SH-SY5Y (cell line): Measurements from ENCODE around the gene KPNA2.

ENCODE experiments used
- GATA2 ChIP-seq: IDR thresholded peaks from 2 replicates; pipeline ENCODE4 v1.6.1; 2011; ENCODE audit warnings: mild to moderate bottlenecking, low read depth, low read length
- GATA3 ChIP-seq: IDR thresholded peaks from 2 replicates; pipeline ENCODE4 v1.6.1; 2011; ENCODE audit warnings: low read depth, mild to moderate bottlenecking, low read length, moderate library complexity

Gene KPNA2

DNA sequence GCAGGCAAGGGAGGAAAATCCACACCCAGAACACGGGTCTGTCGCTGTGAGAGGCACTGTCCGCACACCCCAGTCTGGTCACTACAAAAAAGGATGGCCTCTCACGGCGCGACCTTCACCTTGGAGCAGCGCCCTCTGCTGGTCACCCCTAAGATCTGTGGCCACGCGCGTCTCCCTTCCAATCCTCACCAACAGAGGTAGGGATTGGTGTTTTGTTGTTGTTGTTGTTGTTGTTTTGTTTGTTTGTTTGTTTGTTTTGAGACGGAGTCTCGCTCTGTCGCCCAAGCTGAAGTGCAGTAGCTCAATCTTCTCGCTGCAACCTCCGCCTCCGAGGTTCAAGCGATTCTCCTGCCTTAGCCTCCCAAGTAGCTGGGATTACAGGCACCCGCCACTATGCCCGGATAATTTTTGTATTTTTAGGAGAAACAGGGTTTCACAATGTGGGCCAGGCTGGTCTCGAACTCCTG, 24.3 kb upstream of the KPNA2 start:
- TF ChIP-seq GATA3, result no peak

DNA sequence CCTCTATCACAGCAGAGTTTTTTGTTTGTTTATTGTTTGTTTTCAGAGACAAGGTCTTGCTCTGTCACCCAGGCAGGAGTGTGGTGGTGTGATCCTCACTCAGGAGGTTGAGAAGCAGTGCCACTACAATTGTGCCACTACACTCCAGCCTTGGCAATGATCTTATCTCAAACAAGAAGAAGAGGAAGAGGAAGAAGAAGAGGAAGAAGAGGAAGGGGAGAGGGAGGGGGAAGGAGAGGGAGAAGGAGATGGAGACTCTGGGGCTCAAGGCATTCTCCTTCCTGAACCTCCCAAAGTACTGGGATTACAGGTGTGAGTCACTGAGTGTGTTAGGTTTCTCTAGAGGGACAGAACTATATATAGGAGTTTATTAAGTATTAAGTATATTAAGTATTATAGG, 22.1 kb upstream of the KPNA2 start:
- TF ChIP-seq GATA2 (no peak), GATA3 (no peak)

GRCh38 chr17:68015081-68015723, 20.3 kb upstream of the KPNA2 start:
- no peak for TF ChIP-seq GATA3
- no peak for TF ChIP-seq GATA2

DNA sequence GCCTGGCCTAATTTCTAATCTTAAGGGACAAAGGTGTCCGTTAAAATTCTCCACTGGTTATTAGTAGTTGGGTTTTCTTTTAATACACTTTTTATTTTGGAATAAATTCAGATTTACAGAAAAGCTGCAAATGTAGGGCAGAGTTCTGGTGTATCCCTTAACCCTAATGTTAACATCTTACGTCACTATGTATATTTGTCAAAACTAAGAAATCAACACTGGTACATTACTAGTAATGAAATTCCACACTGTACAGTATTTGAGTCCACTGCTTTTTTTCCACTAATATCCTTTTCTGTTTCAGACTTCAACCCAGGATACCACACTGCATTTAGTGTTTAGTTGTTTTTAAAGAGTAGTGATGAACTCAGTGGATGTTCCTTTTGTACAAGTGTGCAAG, 18.7 kb upstream of the KPNA2 start:
- no peak for TF ChIP-seq GATA3
- no peak for TF ChIP-seq GATA2

- TF ChIP-seq GATA3 (no peak), GATA2 (no peak)
Observed at GRCh38 chr17:68019336-68019674, 16.2 kb upstream of the KPNA2 start.

DNA sequence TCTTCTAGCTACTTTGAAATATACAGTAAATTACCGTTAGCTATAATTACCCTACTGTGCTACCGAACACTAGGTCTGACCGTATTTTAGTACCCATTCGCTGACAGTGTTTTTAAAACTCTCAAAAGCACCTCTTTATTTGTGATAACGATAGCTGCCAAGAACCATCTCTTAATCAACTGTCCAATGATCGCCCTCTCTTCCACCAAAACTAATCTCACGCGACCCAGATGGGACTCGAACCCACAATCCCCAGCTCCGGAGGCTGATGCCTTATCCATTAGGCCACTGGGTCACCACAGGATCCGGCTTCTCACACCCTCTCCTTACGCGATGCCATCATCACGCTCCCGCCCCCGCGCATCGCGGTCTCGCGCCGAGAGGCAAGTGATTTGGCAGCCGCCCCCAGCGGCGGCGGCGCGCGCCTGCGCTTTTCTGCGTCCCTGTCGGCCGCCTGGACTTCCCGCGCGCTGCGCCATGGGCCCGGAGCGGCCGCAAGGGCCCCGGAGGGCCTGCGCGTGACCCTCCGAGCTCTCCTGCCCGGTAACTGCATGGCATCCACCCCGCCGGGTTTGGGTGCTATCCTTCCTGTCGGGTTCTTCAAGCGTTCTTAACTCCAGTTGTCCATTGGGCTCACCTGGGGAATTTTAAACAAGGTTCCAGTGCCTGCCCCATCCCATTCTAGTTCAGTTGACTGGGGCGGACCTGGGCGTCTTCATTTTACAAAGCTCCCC, 15.7 kb upstream of the KPNA2 start:
- TF ChIP-seq GATA2 (peak; percentile 19; the same call in 1 of the 2 replicates), GATA3 (no peak)

- TF ChIP-seq GATA2 (peak; percentile 47), GATA3 (no peak)
Observed at GRCh38 chr17:68020409-68020756, 15.2 kb upstream of the KPNA2 start.

DNA sequence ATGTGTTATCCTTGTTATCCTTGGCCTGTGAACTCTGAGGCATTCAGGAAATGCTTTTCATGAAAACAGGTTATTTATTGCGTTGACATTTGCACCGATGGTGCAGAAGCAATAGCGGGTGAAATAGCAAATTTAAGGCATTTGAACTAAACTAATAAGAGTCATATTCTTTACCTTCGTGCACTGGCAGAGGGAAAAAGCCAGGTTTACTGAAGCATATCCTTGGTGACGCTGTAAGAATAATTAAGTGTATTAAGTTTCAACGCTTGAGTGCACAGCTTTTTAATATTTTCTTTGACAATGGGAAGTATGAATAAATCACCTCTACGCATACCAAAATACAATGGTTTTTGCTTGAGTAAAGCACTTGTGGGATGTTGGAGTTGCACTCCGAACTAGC, 13.6 kb upstream of the KPNA2 start:
- TF ChIP-seq GATA2 (no peak), GATA3 (no peak)

DNA sequence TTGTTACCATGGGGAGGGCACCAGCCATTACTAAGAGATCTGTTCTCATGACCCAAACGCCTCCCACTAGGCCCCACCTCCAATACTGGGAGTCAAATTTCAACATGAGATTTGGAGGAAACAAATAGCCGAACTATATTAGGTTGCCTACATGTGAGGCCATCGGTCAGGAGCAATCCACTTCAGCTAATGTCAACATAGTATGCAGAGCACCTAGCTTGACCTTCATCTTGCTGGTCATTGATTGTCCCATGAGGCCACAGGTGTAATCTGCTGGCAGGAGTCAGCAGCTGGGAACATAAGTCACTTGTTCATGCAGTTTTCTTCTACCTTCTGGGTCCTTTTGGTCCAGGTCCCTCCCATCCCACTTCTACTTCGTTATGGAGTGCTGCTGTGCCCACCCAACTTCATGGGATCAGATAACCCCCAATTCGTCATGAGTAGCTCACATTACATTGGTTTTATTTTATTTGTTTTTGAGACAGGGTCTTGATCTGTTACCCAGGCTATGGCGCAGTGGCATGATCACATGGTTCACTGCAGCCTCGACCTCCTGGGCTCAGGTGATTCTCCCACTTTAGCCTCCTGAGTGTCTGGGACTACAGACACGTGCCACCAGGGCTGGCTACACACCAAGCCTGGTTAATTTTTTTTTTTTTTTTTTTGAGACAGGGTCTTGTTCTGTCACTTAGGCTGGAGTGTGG, 5.9 kb upstream of the KPNA2 start:
- TF ChIP-seq GATA2 (no peak), GATA3 (no peak)

DNA sequence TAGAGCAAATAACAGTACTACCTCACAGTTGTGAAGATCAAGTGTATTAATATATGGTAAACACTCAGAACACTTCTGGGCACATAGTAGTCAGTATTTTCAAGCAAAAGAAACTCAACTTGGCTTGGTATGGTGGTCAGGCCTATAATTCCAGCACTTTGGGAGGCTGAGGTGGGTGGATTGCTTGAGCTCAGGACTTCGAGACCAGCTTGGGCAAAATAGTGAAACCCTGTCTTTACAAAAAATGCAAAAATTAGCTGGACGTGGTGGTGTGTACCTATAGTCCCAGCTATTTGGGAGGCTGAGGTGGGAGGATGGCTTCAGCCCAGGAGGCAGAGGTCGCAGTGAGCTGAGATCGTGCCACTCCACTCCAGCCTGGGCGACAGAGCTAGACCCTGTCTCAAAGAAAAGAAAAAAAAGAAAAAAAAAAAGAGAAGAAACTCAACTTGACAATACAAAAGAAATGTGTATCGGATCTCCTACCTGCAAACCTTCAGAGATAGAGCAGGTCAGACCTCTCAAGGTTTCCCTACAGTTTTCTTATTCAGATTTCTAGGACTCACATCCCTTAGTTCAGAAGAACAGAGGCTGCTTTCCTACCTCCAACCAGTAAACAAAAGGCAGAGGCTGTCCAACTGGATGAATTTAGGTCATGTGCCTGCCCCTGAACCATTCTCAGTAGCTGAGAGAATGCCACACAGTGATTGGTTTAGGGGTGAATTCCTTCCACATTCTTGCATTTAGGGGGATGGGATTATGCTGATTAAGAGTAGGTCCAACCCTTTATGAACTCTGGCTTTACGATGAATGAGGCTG, 1.7 kb upstream of the KPNA2 start:
- TF ChIP-seq GATA3 (no peak), GATA2 (no peak)

GRCh38 chr17:68034452-68034776, 1.1 kb upstream of the KPNA2 start:
- TF ChIP-seq GATA3 (no peak), GATA2 (no peak)

DNA sequence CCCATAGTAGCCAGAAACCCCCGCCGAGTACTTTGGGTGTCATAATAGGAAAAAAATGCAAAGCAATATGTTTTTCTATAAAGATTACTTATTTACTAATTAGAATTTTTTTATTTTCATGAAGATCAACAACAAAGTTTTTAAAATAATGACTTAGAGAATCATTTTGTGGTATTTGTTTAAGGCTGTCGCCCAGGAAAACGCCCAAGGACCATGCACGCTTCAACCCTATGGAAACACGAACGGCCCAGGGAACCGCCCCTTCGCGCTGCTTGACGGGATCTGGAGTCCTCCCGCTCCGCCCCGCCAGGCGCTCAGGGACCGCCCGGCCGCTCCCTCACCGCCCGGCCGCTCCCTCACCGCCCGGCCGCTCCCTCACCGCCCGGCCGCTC, 408 bp upstream of the KPNA2 start:
- TF ChIP-seq GATA3, result no peak
- TF ChIP-seq GATA2, result no peak

GRCh38 chr17:68036304-68037147, 991 bp downstream of the KPNA2 start:
- TF ChIP-seq GATA3 (no peak), GATA2 (no peak)

GRCh38 chr17:68047153-68047846, 11.8 kb downstream of the KPNA2 start:
- no peak for TF ChIP-seq GATA3
- TF ChIP-seq GATA2, result no peak
